ENCODE results near the gene NTN3. TPM values are rescaled to one million over a fixed set of nuclear protein-coding genes. Genes with fewer than 3 reads are reported as not detected.

NTN3 gene
- total RNA-seq, 1 experiment from 2014 or later: not detected

DNA sequence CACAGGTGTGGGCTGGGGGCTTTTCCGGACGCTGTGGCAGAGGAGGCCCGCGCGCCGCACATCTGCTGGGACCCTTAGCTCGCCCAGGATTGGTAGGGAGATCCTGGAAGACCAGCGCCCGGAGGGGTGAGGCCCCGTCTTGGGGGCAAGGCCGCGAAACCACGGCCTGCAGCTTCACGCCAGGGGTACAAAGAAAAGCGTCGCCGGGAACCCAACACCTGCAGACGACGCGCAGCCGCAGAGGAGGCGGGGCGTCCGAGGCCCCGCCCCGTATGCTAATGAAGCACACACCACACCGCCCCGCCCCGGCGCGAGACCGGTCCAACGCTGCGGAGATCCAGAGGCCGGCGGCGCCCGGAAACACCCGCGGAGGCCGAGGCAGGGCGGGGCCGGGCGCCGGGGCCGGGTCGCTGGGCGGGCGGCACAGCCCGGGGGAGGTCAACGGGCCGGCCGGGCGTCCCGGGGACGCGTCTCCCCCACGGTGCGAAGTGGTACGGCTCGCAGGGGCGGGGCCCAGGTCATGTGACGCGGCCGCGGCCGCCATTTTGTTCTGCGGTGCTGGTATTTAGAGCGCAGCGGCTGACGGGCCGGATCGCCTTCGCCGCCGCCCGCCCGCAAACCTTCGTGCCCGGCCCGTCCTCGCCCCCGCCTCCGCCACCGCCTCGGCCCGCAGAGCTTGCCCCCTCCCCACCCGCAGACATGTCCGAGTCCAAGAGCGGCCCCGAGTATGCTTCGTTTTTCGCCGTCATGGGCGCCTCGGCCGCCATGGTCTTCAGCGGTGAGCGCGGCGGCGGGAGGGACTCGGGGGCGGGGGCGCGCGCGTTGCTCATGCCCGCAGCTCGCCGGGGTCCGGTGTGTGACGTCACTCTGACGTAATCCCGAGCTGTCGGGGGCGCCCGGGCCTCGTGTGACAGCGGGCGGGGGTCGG, 42.6 kb downstream of the NTN3 start, which contains the start of gene ATP6V0C:
ATP6V0C (plus strand) TSS at position 548 of the 928 bp plus-strand sequence; CDS start at position 700, 152 bp downstream.
- peak; percentile 95 for DNase-seq (ENCODE audit: low spot score)

DNA sequence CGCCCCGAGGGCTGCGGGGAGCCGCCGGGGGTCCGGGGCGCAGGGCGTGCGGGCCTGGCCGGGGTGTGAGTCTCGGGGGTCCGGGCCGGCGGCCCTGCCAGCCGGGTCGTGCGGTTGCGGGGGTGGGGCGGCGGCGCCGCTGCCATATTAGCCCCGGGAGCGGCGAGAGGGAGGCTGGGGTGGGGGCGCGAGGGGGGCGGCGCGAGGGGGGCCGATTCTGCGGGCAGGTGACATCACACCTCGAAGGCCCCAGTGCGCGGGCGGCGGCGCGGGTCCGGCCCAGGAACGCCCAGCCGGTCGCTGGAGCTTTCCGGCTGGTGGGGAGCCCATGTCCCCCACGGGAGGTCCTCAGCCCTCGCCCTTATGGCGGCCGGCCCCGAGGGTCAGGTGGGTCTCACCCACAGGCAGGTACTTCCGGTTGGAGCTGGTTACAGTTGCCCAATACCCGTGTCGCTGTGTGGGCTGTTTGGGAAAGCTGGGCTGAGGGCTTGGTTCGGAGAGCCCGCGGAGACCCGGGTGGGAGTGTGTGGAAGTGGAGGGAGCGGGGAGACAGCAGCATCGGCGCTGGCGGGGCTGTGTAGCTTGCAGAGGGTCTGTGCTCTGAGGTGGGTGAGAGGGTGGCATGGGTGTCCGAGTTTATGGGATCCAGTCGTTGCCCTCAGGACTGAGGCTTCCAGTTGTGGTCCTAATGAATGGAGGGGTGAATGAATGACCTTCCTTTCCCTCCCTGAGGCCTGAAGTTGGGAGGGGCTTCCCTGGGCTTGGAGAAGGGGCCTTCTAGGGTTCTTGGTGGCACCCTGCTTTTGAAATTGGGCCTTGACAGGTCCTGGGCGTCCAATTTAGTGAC, 43.5 kb downstream of the NTN3 start:
- DNase-seq (ENCODE audit: low spot score): no peak

DNA sequence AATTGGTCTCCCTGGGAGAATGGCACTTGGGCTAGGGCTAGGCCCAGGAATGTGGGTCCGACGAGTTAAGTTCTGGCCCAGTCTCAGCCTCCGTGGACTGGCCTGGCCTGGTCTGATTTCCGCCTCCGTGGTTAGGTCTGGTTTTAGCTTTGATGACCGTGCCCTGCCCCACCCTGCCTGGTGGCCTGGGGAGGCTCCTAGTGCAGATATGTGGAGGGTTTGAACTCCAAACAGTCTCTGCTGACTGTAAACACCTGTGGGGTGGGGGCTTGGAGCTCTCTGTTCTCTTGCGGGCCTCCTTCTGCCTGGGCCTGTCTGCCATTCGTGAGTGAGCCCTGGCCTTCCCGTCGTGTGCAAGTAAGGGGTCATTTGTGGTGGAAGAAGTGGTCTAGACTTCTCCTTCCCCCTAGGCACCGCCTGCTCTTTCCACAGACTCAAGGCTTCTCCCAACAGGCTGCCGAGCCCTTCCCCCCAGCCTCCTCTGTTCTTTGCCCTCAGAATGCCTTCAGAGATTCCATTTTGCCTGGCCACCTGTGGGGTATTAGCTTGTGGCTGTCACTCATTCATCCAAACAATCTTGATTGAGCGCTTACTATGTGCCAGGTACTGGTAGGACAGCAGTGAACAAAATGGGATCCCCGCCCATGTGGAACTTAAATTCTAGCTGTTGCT, 44.2 kb downstream of the NTN3 start:
- DNase-seq (ENCODE audit: low spot score): no peak

DNA sequence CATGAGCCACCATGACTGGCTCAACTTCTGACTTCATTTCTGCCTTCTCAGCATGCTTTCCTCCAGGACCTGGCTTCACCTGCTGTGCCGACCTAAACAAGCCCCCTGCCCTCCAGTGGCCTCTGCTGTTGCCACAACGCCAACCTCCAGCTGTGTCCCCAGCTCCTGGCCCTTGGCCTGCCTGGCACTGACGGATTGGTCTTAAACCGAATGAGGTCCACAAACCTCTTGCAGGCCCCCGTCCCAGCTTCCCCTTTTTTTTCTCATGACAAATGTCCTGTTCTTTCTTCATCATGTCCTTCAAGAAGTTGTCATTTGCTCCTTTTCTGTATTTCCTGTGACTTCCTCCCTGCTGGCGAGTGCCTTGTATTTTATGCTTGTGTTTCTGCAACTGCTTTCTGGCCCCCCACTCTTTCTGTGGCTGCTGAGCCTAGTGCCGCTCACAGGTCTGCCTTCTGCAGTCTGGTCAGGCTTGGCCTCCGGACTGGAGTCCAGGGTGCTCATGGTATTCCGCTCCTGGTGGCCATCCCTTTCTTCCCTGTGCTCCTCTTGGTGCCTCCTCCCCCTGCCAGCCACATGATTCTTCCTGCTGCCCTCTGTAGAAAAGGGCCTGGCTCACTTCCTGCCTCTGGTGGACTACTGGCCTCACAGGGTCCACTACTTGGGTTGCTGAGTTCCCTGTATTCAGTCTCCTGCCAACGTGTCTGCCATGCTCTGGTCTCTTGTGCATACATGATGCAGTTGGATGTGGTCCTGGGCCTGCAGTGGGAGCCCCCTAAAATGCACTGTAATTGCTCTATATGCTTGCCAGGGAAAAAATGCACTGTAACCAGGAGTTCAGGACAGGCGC, 45.5 kb downstream of the NTN3 start:
- DNase-seq (ENCODE audit: low spot score): no peak

DNA sequence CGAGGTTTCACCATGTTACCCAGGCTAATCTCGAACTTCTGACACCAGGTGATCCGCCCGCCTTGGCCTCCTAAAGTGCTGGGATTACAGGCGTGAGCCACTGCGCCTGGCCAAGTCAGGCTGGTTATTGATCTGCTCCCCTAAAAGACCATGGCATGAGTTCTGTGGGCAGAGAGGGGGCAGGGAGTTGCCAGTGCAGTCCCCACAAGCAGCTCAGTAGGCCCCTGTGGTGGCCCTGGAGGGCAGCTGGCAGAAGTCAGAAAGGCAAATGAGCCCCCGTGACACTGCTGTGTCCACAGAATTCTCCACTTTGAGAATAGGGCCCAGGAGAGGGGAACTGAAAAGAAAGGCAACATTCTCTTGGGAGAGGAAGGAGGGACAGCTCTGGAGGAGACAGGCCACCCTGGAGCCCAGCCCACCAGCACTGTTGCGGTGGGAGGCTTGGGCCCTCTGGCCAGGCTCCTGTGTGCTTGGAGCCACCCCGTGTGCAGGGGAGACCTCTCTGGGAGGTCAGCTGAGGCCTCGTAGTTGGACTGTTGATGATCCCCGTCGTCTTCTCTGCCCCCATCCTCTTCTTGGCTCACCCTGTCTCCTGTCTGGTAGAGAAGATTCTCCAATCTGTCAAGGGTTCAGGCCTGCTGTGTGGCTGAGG, 47.0 kb downstream of the NTN3 start:
- DNase-seq (ENCODE audit: low spot score): no peak

DNA sequence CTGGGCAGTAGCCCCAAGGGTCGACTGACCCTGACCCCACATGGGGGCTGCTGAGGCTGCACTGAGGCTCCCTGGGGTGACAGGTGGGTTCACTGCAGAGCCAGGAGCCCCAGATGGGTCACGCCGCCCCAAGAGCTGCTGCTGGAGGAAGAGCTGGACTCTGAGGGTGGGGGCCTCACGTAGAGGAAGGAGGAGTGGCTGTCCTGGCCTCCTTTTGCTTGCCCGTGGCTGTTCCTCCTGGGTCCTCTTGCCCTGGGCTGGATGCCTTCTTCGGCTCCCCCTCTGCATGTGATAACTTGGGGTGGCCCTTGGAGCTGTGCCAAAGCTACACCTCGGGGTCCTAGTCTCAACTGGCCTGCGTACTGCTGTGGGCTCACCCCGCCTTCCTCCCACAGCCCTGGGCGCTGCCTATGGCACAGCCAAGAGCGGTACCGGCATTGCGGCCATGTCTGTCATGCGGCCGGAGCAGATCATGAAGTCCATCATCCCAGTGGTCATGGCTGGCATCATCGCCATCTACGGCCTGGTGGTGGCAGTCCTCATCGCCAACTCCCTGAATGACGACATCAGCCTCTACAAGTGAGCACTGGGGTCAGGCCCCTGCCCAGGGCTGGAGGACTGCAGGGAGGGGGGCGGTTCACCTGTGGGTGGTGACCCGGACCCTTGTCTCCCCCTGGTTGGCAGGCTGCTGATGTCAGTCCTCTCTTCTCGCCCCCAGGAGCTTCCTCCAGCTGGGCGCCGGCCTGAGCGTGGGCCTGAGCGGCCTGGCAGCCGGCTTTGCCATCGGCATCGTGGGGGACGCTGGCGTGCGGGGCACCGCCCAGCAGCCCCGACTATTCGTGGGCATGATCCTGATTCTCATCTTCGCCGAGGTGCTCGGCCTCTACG, 48.0 kb downstream of the NTN3 start:
- no peak for DNase-seq (ENCODE audit: low spot score)

DNA sequence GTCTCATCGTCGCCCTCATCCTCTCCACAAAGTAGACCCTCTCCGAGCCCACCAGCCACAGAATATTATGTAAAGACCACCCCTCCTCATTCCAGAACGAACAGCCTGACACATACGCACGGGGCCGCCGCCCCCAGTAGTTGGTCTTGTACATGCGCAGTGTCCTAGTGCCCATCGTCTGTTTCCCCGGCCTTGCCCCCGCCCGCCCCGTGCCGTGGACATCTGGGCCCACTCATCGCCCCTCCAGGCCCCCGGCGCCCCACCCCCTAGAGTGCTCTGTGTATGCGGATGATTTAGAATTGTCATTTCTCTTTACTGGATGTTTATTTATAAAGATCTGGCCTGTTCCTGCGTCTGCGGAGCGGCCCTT, 48.6 kb downstream of the NTN3 start:
- no peak for DNase-seq (ENCODE audit: low spot score)

DNA sequence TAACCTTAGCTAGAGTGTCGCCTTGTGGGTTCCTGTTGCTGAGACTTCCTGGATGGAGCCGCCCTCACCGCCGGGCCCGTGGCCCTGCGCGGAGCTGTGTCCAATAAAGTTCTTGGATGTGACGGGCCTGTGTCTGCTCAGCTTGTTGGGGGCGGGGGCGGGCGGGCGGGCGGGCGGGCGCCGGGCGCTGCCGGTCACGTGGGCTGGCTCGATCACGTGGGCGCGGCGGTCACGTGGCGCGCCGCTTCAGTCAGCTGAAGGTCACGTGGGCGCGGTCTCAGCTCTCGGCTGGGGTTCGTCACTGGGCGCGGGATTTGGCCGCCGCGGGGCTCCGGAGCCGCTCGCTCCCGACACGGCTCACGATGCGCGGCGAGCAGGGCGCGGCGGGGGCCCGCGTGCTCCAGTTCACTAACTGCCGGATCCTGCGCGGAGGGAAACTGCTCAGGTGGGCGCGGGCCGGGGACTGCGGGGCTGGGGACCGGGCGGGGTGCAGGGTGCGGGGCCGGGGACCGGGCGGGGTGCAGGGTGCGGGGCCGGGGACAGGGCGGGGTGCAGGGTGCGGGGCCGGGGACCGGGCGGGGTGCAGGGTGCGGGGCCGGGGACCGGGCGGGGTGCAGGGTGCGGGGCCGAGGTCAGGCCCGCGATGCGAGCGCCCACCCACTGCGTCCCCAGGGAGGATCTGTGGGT, 49.1 kb downstream of the NTN3 start, which contains the start of gene AMDHD2:
AMDHD2 (plus strand) TSS at position 275 of the 687 bp plus-strand sequence; CDS start at position 363, 88 bp downstream.
- peak; percentile 80 for DNase-seq (ENCODE audit: low spot score)

DNA sequence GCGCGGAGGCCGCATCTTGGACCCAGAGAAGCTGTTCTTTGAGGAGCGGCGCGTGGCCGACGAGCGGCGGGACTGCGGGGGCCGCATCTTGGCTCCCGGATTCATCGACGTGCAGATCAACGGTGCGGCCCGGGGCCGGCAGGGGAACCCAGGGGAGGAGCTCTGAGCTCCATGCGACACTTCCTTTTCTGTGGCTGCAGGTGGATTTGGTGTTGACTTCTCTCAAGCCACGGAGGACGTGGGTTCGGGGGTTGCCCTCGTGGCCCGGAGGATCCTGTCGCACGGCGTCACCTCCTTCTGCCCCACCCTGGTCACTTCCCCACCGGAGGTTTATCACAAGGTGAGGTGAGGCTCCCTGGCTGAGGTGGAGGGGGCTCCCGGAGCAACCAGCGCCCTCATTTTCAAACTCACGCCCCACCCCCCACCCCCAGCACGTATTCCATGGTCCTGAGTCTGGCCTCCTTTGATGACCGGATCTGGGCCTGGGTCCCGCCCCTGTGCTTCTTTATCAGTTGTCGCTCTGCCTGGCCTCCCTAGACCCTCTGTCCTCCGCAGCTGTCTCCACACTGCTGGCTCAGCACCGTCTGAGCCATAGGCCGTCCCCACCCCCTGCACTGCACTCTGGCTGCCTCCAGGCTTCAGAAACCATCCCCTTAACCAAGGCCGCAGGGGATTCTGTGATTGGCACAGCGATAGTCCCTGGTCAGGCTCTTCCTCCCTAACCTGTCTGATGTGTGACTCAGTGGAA, 49.9 kb downstream of the NTN3 start:
- no peak for DNase-seq (ENCODE audit: low spot score)

Small RNA genes lying within 50 kb of the gene (small RNA-seq; reads per million reads assigned to genes)
- not detected for gene AC093525.1
- gene MIR6768: not detected

Other genes with a start within 250 kb of the NTN3 start
- gene E4F1, start 247.7 kb upstream of the NTN3 start, total RNA-seq (2014; rRNA removed; shearing (Covaris generic)): 83.8 and 87.2 TPM in 2 replicates
- gene DNASE1L2, start 234.9 kb upstream of the NTN3 start, total RNA-seq (2014; rRNA removed; shearing (Covaris generic)): 0.99 and 3.1 TPM in 2 replicates
- gene ECI1, start 219.7 kb upstream of the NTN3 start, total RNA-seq (2014; rRNA removed; shearing (Covaris generic)): 160 and 162 TPM in 2 replicates
- 213 and 226 TPM in 2 replicates for gene RNPS1, start 203.2 kb upstream of the NTN3 start, total RNA-seq (2014; rRNA removed; shearing (Covaris generic))
- gene ABCA3, start 130.6 kb upstream of the NTN3 start, total RNA-seq (2014; rRNA removed; shearing (Covaris generic)): under 0.01 and 2.5 TPM in 2 replicates
- 64.9 and 68.1 TPM in 2 replicates for gene CCNF, start 41.9 kb upstream of the NTN3 start, total RNA-seq (2014; rRNA removed; shearing (Covaris generic))
- gene TEDC2, start 11.2 kb upstream of the NTN3 start, total RNA-seq (2014; rRNA removed; shearing (Covaris generic)): 53.8 and 58.0 TPM in 2 replicates
- gene TBC1D24, start 3.8 kb downstream of the NTN3 start, total RNA-seq (2014; rRNA removed; shearing (Covaris generic)): 16.5 and 16.6 TPM in 2 replicates
- gene ATP6V0C, start 42.7 kb downstream of the NTN3 start, total RNA-seq (2014; rRNA removed; shearing (Covaris generic)): 99.9 and 117 TPM in 2 replicates
- gene AMDHD2, start 49.1 kb downstream of the NTN3 start, total RNA-seq (2014; rRNA removed; shearing (Covaris generic)): 112 and 114 TPM in 2 replicates
- gene CEMP1, start 60.1 kb downstream of the NTN3 start, total RNA-seq (2014; rRNA removed; shearing (Covaris generic)): 0.84 TPM in 1 of 2 replicates, not detected in the other
- gene PDPK1, start 66.7 kb downstream of the NTN3 start, total RNA-seq (2014; rRNA removed; shearing (Covaris generic)): 21.2 and 23.7 TPM in 2 replicates
- 73.1 and 104 TPM in 2 replicates for gene KCTD5, start 211.2 kb downstream of the NTN3 start, total RNA-seq (2014; rRNA removed; shearing (Covaris generic))
- 0.23 and 2.6 TPM in 2 replicates for gene PRSS27, start 248.9 kb downstream of the NTN3 start, total RNA-seq (2014; rRNA removed; shearing (Covaris generic))